GM12878 (cell line): ENCODE measurements around the gene MLIP.

Experiments
- ATF2 ChIP-seq: IDR thresholded peaks from 2 replicates; pipeline ENCODE4 v1.6.1; 2012; ENCODE audit warnings: low read length, inconsistent platforms
- CEBPB ChIP-seq, 2 experiments: fragments of 150-350 bp in 1 of 2; IDR thresholded peaks; 2 replicates each; pipeline ENCODE4 v1.6.1; 2012 to 2014; ENCODE audit warnings: low read depth in 2 of 2, low read length in 2 of 2, borderline replicate concordance in 1 of 2, inconsistent platforms in 1 of 2
- CHD4 ChIP-seq: fragments of 200-600 bp; sonication (generic); IDR thresholded peaks from 2 replicates; pipeline ENCODE4 v1.6.1; 2016; ENCODE audit warnings: mild to moderate bottlenecking
- CTCF ChIP-seq, 3 experiments: IDR thresholded peaks in 2 of 3; conservative IDR thresholded peaks in 1 of 3; 2 replicates each; pipeline ENCODE4 v1.5.1; 2011; ENCODE audit warnings: low read depth in 3 of 3, low read length in 3 of 3, mild to moderate bottlenecking in 3 of 3, control low read depth in 2 of 3, moderate library complexity in 2 of 3, inconsistent platforms in 1 of 3, mixed read lengths in 1 of 3; ENCODE audit not compliant: control insufficient read depth in 2 of 3, insufficient read depth in 1 of 3; ENCODE audit errors: extremely low read depth in 1 of 3
- EP300 ChIP-seq, 2 experiments: fragments of 150-350 bp in 1 of 2; IDR thresholded peaks; 2 replicates each; pipeline ENCODE4 v1.6.1; 2011 to 2012; ENCODE audit warnings: low read depth in 2 of 2, low read length in 2 of 2, borderline replicate concordance in 1 of 2, improper control_type of control experiment in 1 of 2, inconsistent platforms in 1 of 2; ENCODE audit not compliant: control insufficient read depth in 1 of 2
- EZH2 ChIP-seq: IDR thresholded peaks from 2 replicates; pipeline ENCODE4 v1.6.1; 2012; ENCODE audit warnings: low read depth, mild to moderate bottlenecking, control low read depth, inconsistent platforms, low read length, borderline replicate concordance; ENCODE audit not compliant: control insufficient read depth
- JUNB ChIP-seq: IDR thresholded peaks from 2 replicates; pipeline ENCODE4 v1.6.1; 2016; ENCODE audit warnings: antibody characterized with exemption, mild to moderate bottlenecking
- POLR2A ChIP-seq: IDR thresholded peaks from 2 replicates; pipeline ENCODE4 v1.6.1; 2011; ENCODE audit warnings: low read depth, mild to moderate bottlenecking, low read length
- POLR2AphosphoS2 ChIP-seq: IDR thresholded peaks from 2 replicates; pipeline ENCODE4 v1.6.1; 2011; ENCODE audit warnings: low read depth, mild to moderate bottlenecking, low read length, improper control_type of control experiment, moderate library complexity
- RAD21 ChIP-seq: IDR thresholded peaks from 2 replicates; pipeline ENCODE4 v1.6.1; 2011; ENCODE audit warnings: mild to moderate bottlenecking, low read depth, low read length, moderate library complexity; ENCODE audit not compliant: insufficient read depth
- RBBP5 ChIP-seq: fragments of 200-600 bp; sonication (generic); conservative IDR thresholded peaks from 2 replicates; pipeline ENCODE4 v1.6.1; 2016
- SMAD1 ChIP-seq: fragments of 450-650 bp; IDR thresholded peaks from 2 replicates; pipeline ENCODE4 v1.6.1; 2018; ENCODE audit warnings: mild to moderate bottlenecking, low read depth; ENCODE audit not compliant: partially characterized antibody
- SMC3 ChIP-seq: IDR thresholded peaks from 2 replicates; pipeline ENCODE4 v1.6.1; 2011; ENCODE audit warnings: low read length, improper control_type of control experiment, borderline replicate concordance
- SREBF2 ChIP-seq: IDR thresholded peaks from 2 replicates; pipeline ENCODE4 v1.6.1; 2012; ENCODE audit warnings: mild to moderate bottlenecking, low read length

DNA sequence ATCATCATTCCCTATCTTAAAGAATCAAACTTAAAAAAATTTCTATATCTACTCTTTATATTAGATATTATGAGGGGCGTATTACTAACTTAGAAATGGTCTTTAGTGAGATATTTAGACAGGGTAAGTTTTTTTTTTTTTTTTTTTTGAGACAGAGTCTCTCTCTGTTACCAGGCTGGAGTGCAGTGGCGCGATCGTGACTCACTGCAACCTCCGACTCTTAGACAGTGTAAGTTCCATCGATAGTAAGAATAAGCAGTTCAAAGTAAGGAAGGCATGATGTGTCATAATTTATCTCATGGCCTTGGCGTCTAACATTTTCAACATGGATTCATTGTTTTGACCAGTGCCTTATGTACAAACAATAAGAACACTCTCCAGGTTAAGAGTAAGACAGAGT, 72.4 kb downstream of the MLIP start:
- TF ChIP-seq CTCF (IDR thresholded peaks at IDR 0.05 in 2 of 3, conservative IDR thresholded peaks at IDR 0.05 in 1 of 3; ENCODE audit: control insufficient read depth in 2 of 3, extremely low read depth in 1 of 3, insufficient read depth in 1 of 3, low read depth in 3 of 3, low read length in 3 of 3) (no peak), RAD21 (no peak), SREBF2 (no peak), SMC3 (no peak), POLR2AphosphoS2 (no peak), EZH2 (no peak), RBBP5 (no peak), CEBPB (IDR thresholded peaks at IDR 0.05; ENCODE audit: borderline replicate concordance in 1 of 2, low read depth in 2 of 2, low read length in 2 of 2) (no peak), POLR2A (no peak), SMAD1 (no peak), CHD4 (no peak), ATF2 (no peak), JUNB (no peak), EP300 (IDR thresholded peaks at IDR 0.05; ENCODE audit: borderline replicate concordance in 1 of 2, control insufficient read depth in 1 of 2, low read depth in 2 of 2, low read length in 2 of 2) (no peak)
